GM21360 (cell line): ENCODE data around the gene ARMC10.
"Not testable (repeated sequence)": the region's sequence is repeated elsewhere in the genome, so short reads cannot be mapped to it uniquely, and the experiment has no call there.

Experiments used
- ATAC-seq: cut with Tn5 transposase; IDR thresholded peaks from one replicate; pipeline ENCODE4 v1.9.1; 2021; ENCODE audit warnings: mild to moderate bottlenecking, moderate library complexity; ENCODE audit not compliant: unreplicated experiment

ARMC10 gene

GRCh38 chr7:103074519-103075336 is at the start of gene ARMC10, which contains the start of gene FBXL13:
ARMC10 (plus strand) TSS chr7:103075140; CDS start chr7:103075273, 133 bp downstream.
FBXL13 (minus strand) TSS chr7:103074796.
- peak; percentile 90 for ATAC-seq

GRCh38 chr7:103025341-103025740 is 49.6 kb upstream of the ARMC10 start:
- ATAC-seq: no peak

GRCh38 chr7:103031024-103031423 is 43.9 kb upstream of the ARMC10 start:
- no peak for ATAC-seq

- no peak for ATAC-seq
Observed at GRCh38 chr7:103031781-103032180, 43.2 kb upstream of the ARMC10 start.

- not testable (repeated sequence) for ATAC-seq
Observed at GRCh38 chr7:103034318-103034717, 40.6 kb upstream of the ARMC10 start.

- no peak for ATAC-seq
Observed at GRCh38 chr7:103037476-103037822, 37.5 kb upstream of the ARMC10 start.

GRCh38 chr7:103037823-103038739 is 36.9 kb upstream of the ARMC10 start:
- ATAC-seq: not testable (repeated sequence)

GRCh38 chr7:103041815-103042214 is 33.1 kb upstream of the ARMC10 start:
- not testable (repeated sequence) for ATAC-seq

GRCh38 chr7:103048833-103049232 is 26.1 kb upstream of the ARMC10 start:
- ATAC-seq: no peak

- no peak for ATAC-seq
Observed at GRCh38 chr7:103051519-103051918, 23.4 kb upstream of the ARMC10 start.

GRCh38 chr7:103056006-103056405 is 18.9 kb upstream of the ARMC10 start:
- not testable (repeated sequence) for ATAC-seq

GRCh38 chr7:103058122-103058521 is 16.8 kb upstream of the ARMC10 start:
- ATAC-seq: no peak

GRCh38 chr7:103059471-103059870 is 15.5 kb upstream of the ARMC10 start:
- no peak for ATAC-seq

- no peak for ATAC-seq
Observed at GRCh38 chr7:103063895-103064294, 11.0 kb upstream of the ARMC10 start.

GRCh38 chr7:103065667-103066066 is 9.3 kb upstream of the ARMC10 start:
- no peak for ATAC-seq

- ATAC-seq: no peak
Observed at GRCh38 chr7:103068414-103069403, 6.2 kb upstream of the ARMC10 start.

GRCh38 chr7:103071000-103071399 is 3.9 kb upstream of the ARMC10 start:
- no peak for ATAC-seq

GRCh38 chr7:103073989-103074518 is 886 bp upstream of the ARMC10 start:
- ATAC-seq: no peak

- peak; percentile 37 for ATAC-seq
Observed at GRCh38 chr7:103075337-103075918, 488 bp downstream of the ARMC10 start.

- no peak for ATAC-seq
Observed at GRCh38 chr7:103076764-103077163, 1.8 kb downstream of the ARMC10 start.
